Cardiac fibroblast (primary cell): ENCODE results near the gene TUBGCP5.
"Not testable (repeated sequence)": the region's sequence is repeated elsewhere in the genome, so short reads cannot be mapped to it uniquely, and the experiment has no call there.

ENCODE experiments used
- DNase-seq, 2 donors: peaks; one replicate each; pipeline versions ENCODE4 v3.0.0 to v3.0.0-alpha.2; 2010; ENCODE audit warnings: low read depth in 2 of 2
- H3K4me3 ChIP-seq, 2 donors: replicated peaks in 1 of 2; 1 replicate in 1 of 2; 2 replicates in 1 of 2; pipeline ENCODE4 v1.5.1; 2011; ENCODE audit warnings: low read depth in 2 of 2, low read length in 2 of 2, mild to moderate bottlenecking in 2 of 2, moderate library complexity in 1 of 2
- CTCF ChIP-seq: IDR thresholded peaks from one replicate; pipeline ENCODE4 v1.5.1; 2011; ENCODE audit warnings: low read depth, mild to moderate bottlenecking, low read length, inconsistent platforms

TUBGCP5 gene

GRCh38 chr15:23039143-23039916 lies at the start of gene TUBGCP5:
TSS of gene TUBGCP5 (minus strand) at chr15:23039569. CDS start at chr15:23039543, 26 bp downstream.
- peak; percentile 54 for TF ChIP-seq CTCF

GRCh38 chr15:23083115-23083514 lies 43.7 kb upstream of the TUBGCP5 start:
- TF ChIP-seq CTCF, result no peak
- DNase-seq, result no peak
- H3K4me3 ChIP-seq, result no peak overlapping the region

More at GRCh38 chr15:23039143-23039916, at the start of gene TUBGCP5:
- H3K4me3 ChIP-seq, result peak within 1 kb of the TSS; percentile 61 to 82
- DNase-seq, result peak; percentile 98 to 99

GRCh38 chr15:23081996-23082737 lies 42.8 kb upstream of the TUBGCP5 start:
- H3K4me3 ChIP-seq, DNase-seq: not testable (repeated sequence)

- no peak for TF ChIP-seq CTCF
- DNase-seq, result no peak
Observed at GRCh38 chr15:23081271-23081670, 41.9 kb upstream of the TUBGCP5 start.

GRCh38 chr15:23079766-23080165 lies 40.4 kb upstream of the TUBGCP5 start:
- TF ChIP-seq CTCF, result no peak
- DNase-seq, result no peak
- no peak overlapping the region for H3K4me3 ChIP-seq

More at GRCh38 chr15:23081271-23081670, 41.9 kb upstream of the TUBGCP5 start:
- H3K4me3 ChIP-seq, result no peak overlapping the region

GRCh38 chr15:23075927-23076326 lies 36.6 kb upstream of the TUBGCP5 start:
- no peak overlapping the region for H3K4me3 ChIP-seq
- no peak for TF ChIP-seq CTCF
- DNase-seq, result no peak

- TF ChIP-seq CTCF, result no peak
- H3K4me3 ChIP-seq, result no peak overlapping the region
- DNase-seq, result no peak
Observed at GRCh38 chr15:23074684-23075083, 35.3 kb upstream of the TUBGCP5 start.
